ENCODE data around the gene GRIK3.

GRIK3 gene

DNA sequence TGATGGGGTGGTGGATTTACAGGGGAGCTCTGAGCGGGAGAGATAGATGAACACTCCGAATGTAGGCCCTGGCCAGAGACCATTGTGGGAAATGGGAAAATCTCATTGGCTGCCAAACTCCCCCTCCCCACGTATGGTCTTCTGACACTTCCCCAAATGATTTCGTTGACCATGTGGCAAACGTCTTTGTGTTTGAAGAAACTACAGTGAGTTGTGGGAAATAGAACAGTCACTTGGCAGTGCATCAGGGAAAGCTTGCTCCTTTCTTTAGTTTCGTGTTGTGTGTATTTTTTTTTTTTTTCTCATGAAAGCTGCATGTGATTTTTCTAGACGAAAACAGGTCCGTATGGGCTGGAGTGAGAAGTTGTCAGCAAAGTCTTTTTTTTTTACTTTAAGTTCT, 25.0 kb upstream of the GRIK3 start:
- Histone ChIP-seq H3K9ac (ENCODE audit: low read depth, low read length, poor library complexity, severe bottlenecking) (no peak overlapping the region), H3K4me2 (ENCODE audit: low read depth, low read length, poor library complexity, severe bottlenecking) (no peak overlapping the region), H3K36me3 (ENCODE audit: insufficient read depth, low read length) (no peaks in the 10 kb centered on the region), H3K27me3 (ENCODE audit: insufficient read depth, low read length, poor library complexity, severe bottlenecking) (no peaks in the 10 kb centered on the region), H2AFZ (ENCODE audit: low read length) (no peak overlapping the region), H3K9me3 (ENCODE audit: insufficient read depth, low read depth, low read length) (no peaks in the 10 kb centered on the region), H3K4me3 (ENCODE audit: low read length, poor library complexity, severe bottlenecking) (no peak overlapping the region), H4K20me1 (ENCODE audit: insufficient read depth, low read length, poor library complexity, severe bottlenecking) (no peaks in the 10 kb centered on the region), H3K79me2 (ENCODE audit: insufficient read depth, low read length) (no peaks in the 10 kb centered on the region), H3F3A (ENCODE audit: low read depth) (no peaks in the 10 kb centered on the region), H3K4me1 (ENCODE audit: insufficient read depth, low read length, poor library complexity, severe bottlenecking) (no peaks in the 10 kb centered on the region), H3K9me2 (replicated peaks; ENCODE audit: low read depth, low read length) (no peaks in the 10 kb centered on the region)
- no peak for TF ChIP-seq EZH2phosphoT487 (IDR thresholded peaks at IDR 0.05; ENCODE audit: borderline replicate concordance)
- TF ChIP-seq, protein P1, sequence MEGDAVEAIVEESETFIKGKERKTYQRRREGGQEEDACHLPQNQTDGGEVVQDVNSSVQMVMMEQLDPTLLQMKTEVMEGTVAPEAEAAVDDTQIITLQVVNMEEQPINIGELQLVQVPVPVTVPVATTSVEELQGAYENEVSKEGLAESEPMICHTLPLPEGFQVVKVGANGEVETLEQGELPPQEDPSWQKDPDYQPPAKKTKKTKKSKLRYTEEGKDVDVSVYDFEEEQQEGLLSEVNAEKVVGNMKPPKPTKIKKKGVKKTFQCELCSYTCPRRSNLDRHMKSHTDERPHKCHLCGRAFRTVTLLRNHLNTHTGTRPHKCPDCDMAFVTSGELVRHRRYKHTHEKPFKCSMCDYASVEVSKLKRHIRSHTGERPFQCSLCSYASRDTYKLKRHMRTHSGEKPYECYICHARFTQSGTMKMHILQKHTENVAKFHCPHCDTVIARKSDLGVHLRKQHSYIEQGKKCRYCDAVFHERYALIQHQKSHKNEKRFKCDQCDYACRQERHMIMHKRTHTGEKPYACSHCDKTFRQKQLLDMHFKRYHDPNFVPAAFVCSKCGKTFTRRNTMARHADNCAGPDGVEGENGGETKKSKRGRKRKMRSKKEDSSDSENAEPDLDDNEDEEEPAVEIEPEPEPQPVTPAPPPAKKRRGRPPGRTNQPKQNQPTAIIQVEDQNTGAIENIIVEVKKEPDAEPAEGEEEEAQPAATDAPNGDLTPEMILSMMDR (conservative IDR thresholded peaks at IDR 0.05; ENCODE audit: low read length), result no peak

DNA sequence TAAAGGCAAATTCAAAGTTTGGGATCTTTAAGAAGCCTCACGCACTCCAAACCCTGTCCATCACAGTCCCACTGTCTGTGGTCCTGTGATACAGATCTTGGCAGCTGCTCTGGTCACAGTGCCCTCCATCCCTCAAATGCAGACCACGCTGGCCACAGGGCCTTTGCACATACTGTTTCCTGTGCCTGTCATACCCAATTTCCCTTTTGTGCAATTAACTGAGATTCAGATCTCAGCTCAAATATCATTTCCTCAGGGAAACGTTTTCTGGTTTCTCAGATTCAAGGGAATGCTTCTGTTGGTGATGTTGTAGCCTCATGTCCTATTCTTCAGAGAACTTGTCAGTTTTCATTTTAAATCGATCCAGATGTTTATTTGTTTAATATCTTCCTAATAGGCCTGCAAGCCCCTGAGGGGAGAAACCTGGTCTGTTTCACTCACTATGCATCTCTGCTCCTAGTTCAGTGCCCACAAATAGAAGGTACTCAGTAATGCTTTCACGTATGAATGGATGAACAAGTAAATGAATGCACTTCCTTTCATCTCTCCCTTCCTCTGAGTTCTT, 24.2 kb upstream of the GRIK3 start:
- no peak overlapping the region for H3K4me2 ChIP-seq (ENCODE audit: low read depth, low read length, poor library complexity, severe bottlenecking)
- H3K36me3 ChIP-seq (ENCODE audit: insufficient read depth, low read length), result no peaks in the 10 kb centered on the region
- H3K9me3 ChIP-seq (ENCODE audit: insufficient read depth, low read depth, low read length), result no peaks in the 10 kb centered on the region
- H3K79me2 ChIP-seq (ENCODE audit: insufficient read depth, low read length), result no peaks in the 10 kb centered on the region
- H3F3A ChIP-seq (ENCODE audit: low read depth), result no peaks in the 10 kb centered on the region
- TF ChIP-seq, protein P1 (conservative IDR thresholded peaks at IDR 0.05; ENCODE audit: low read length), result no peak
- TF ChIP-seq EZH2phosphoT487 (IDR thresholded peaks at IDR 0.05; ENCODE audit: borderline replicate concordance), result no peak
- H3K27me3 ChIP-seq (ENCODE audit: insufficient read depth, low read length, poor library complexity, severe bottlenecking), result no peaks in the 10 kb centered on the region
- no peak overlapping the region for H3K4me3 ChIP-seq (ENCODE audit: low read length, poor library complexity, severe bottlenecking)
- H3K4me1 ChIP-seq (ENCODE audit: insufficient read depth, low read length, poor library complexity, severe bottlenecking), result no peaks in the 10 kb centered on the region
- no peaks in the 10 kb centered on the region for H4K20me1 ChIP-seq (ENCODE audit: insufficient read depth, low read length, poor library complexity, severe bottlenecking)
- H2AFZ ChIP-seq (ENCODE audit: low read length), result no peak overlapping the region
- H3K9me2 ChIP-seq (replicated peaks; ENCODE audit: low read depth, low read length), result no peaks in the 10 kb centered on the region
- H3K9ac ChIP-seq (ENCODE audit: low read depth, low read length, poor library complexity, severe bottlenecking), result no peak overlapping the region

DNA sequence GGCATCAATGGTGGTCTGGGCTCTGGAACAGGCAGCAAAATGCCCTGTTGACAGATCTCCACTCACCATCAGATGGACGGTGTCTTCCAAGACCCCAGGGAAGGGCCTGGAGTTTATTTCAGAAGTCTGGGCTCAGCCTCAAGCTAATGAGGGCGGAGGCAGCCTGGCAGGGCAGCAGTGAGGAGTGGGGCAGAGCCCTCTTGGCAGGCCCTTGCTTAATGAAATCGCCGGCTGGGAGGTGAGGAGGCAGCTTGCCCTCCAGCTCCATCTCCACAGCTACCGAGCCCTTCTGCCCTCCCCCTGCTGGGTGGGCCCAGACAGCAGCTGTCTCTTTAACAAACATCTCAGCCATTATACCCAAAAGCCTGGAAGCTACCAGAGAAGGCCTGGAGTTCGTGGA, 22.0 kb upstream of the GRIK3 start:
- Histone ChIP-seq H3K4me1 (ENCODE audit: insufficient read depth, low read length, poor library complexity, severe bottlenecking) (no peaks in the 10 kb centered on the region), H3K27me3 (ENCODE audit: insufficient read depth, low read length, poor library complexity, severe bottlenecking) (no peaks in the 10 kb centered on the region), H4K20me1 (ENCODE audit: insufficient read depth, low read length, poor library complexity, severe bottlenecking) (no peaks in the 10 kb centered on the region), H2AFZ (ENCODE audit: low read length) (no peak overlapping the region), H3K4me3 (ENCODE audit: low read length, poor library complexity, severe bottlenecking) (no peak overlapping the region), H3K9me3 (ENCODE audit: insufficient read depth, low read depth, low read length) (no peaks in the 10 kb centered on the region), H3K36me3 (ENCODE audit: insufficient read depth, low read length) (no peaks in the 10 kb centered on the region), H3K4me2 (ENCODE audit: low read depth, low read length, poor library complexity, severe bottlenecking) (no peak overlapping the region), H3K79me2 (ENCODE audit: insufficient read depth, low read length) (no peaks in the 10 kb centered on the region), H3F3A (ENCODE audit: low read depth) (no peaks in the 10 kb centered on the region), H3K9me2 (replicated peaks; ENCODE audit: low read depth, low read length) (no peaks in the 10 kb centered on the region), H3K9ac (ENCODE audit: low read depth, low read length, poor library complexity, severe bottlenecking) (no peak overlapping the region)
- no peak for TF ChIP-seq EZH2phosphoT487 (IDR thresholded peaks at IDR 0.05; ENCODE audit: borderline replicate concordance)
- TF ChIP-seq, protein P1 (conservative IDR thresholded peaks at IDR 0.05; ENCODE audit: low read length), result no peak

Data from Loucy (cell line).